ENCODE data around the gene EMC10.

DNA sequence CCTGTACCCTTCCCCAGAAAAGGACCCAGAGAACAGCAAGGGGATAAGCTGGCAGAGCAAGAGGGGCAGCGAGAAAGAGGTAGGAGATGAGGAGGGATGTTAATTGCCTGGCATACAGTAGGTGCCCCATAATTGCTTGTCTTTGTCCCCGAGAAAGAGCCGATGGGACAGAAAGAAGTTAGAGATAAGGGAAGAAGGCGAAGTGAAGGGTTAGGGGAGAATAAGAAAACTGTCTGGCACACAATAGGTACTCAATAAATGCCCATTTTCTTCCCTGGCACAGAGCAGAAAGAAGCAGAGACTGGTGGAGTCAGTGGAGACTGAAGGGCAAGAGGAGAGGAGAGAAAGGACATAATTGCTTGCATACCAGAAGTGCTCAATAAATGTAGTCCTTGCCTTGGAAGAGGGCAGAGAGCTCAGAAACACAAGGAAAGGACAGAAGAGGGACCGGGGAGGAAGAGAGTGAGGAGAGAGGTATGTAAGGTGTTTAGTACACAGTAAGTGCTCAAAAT lies 18.8 kb downstream of the EMC10 start:
- TF ChIP-seq, protein P1, sequence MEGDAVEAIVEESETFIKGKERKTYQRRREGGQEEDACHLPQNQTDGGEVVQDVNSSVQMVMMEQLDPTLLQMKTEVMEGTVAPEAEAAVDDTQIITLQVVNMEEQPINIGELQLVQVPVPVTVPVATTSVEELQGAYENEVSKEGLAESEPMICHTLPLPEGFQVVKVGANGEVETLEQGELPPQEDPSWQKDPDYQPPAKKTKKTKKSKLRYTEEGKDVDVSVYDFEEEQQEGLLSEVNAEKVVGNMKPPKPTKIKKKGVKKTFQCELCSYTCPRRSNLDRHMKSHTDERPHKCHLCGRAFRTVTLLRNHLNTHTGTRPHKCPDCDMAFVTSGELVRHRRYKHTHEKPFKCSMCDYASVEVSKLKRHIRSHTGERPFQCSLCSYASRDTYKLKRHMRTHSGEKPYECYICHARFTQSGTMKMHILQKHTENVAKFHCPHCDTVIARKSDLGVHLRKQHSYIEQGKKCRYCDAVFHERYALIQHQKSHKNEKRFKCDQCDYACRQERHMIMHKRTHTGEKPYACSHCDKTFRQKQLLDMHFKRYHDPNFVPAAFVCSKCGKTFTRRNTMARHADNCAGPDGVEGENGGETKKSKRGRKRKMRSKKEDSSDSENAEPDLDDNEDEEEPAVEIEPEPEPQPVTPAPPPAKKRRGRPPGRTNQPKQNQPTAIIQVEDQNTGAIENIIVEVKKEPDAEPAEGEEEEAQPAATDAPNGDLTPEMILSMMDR (IDR thresholded peaks at IDR 0.05): no peak
- TF ChIP-seq POLR2A (IDR thresholded peaks at IDR 0.05): no peak

Data from thyroid gland (tissue), 4 donors.